ENCODE data around the gene MAML3. TPM values are rescaled to one million over a fixed set of nuclear protein-coding genes. Genes with fewer than 3 reads are reported as not detected.

MAML3 gene
- total RNA-seq, 1 experiment from 2014 or later = 0.89 TPM

- no TSS peak for BruUV-seq (replicated peaks)
- CTCF ChIA-PET = no interaction called here
- H3K4me3 Mint-ChIP-seq (ENCODE audit: unreplicated experiment) = no peak overlapping the region
- POLR2A ChIA-PET = interaction anchor here (1.8 kb wide), 1 partner anchor 44 kb away, joined by 6 read pairs; no protein-coding TSS in a partner anchor
- no peaks in the 10 kb centered on the region for H3K36me3 Mint-ChIP-seq (ENCODE audit: insufficient read depth, unreplicated experiment)
- H3K9me3 Mint-ChIP-seq (ENCODE audit: unreplicated experiment) = no peaks in the 10 kb centered on the region
- H3K4me1 Mint-ChIP-seq (ENCODE audit: insufficient read depth, unreplicated experiment) = no peaks in the 10 kb centered on the region
- TF ChIP-seq, protein P1, sequence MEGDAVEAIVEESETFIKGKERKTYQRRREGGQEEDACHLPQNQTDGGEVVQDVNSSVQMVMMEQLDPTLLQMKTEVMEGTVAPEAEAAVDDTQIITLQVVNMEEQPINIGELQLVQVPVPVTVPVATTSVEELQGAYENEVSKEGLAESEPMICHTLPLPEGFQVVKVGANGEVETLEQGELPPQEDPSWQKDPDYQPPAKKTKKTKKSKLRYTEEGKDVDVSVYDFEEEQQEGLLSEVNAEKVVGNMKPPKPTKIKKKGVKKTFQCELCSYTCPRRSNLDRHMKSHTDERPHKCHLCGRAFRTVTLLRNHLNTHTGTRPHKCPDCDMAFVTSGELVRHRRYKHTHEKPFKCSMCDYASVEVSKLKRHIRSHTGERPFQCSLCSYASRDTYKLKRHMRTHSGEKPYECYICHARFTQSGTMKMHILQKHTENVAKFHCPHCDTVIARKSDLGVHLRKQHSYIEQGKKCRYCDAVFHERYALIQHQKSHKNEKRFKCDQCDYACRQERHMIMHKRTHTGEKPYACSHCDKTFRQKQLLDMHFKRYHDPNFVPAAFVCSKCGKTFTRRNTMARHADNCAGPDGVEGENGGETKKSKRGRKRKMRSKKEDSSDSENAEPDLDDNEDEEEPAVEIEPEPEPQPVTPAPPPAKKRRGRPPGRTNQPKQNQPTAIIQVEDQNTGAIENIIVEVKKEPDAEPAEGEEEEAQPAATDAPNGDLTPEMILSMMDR (IDR thresholded peaks at IDR 0.05; ENCODE audit: unreplicated experiment) = no peak
- H3K27me3 Mint-ChIP-seq (ENCODE audit: insufficient read depth, unreplicated experiment) = no peaks in the 10 kb centered on the region
- H3K27ac Mint-ChIP-seq (ENCODE audit: low read depth, unreplicated experiment) = no peak overlapping the region
- intact Hi-C loops (cut with micrococcal nuclease) = no loop called here
- no peak for DNase-seq (ENCODE audit: unreplicated experiment)
These were observed 309.4 kb downstream of the MAML3 start for GRCh38 chr4:139844459-139845036.

GRCh38 chr4:139844057-139844456, 309.9 kb downstream of the MAML3 start:
- H3K27me3 Mint-ChIP-seq (ENCODE audit: insufficient read depth, unreplicated experiment) = no peaks in the 10 kb centered on the region
- DNase-seq (ENCODE audit: unreplicated experiment) = peak; percentile 42
- ChIA-PET POLR2A (interaction anchor here (1.8 kb wide), 1 partner anchor 44 kb away, joined by 6 read pairs; no protein-coding TSS in a partner anchor), CTCF (no interaction called here)
- BruUV-seq (replicated peaks) = no TSS peak
- no peaks in the 10 kb centered on the region for H3K36me3 Mint-ChIP-seq (ENCODE audit: insufficient read depth, unreplicated experiment)
- no peak overlapping the region for H3K4me3 Mint-ChIP-seq (ENCODE audit: unreplicated experiment)
- intact Hi-C loops (cut with micrococcal nuclease) = no loop called here
- no peaks in the 10 kb centered on the region for H3K9me3 Mint-ChIP-seq (ENCODE audit: unreplicated experiment)
- TF ChIP-seq, protein P1 (IDR thresholded peaks at IDR 0.05; ENCODE audit: unreplicated experiment) = no peak
- H3K27ac Mint-ChIP-seq (ENCODE audit: low read depth, unreplicated experiment) = no peak overlapping the region
- H3K4me1 Mint-ChIP-seq (ENCODE audit: insufficient read depth, unreplicated experiment) = no peaks in the 10 kb centered on the region

DNA sequence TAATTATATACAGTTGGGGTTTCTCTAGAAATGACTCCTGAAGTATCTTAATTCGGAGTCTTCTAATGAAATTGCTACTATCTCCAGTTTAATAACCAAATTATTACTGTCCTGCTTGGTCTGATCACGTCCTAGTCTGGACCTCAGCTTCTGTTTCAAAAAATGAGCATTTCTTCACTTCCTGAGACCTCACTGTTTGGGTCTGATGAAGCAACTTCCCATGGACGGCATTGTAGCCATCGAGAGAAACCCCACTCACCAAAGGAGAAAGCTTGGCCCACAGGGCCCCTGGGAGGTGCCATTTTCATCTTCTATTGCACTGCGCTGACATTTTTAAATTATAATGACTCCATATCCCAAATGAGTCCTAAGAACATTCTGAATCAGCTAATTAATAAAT, 310.3 kb downstream of the MAML3 start:
- Mint-ChIP-seq H3K4me1 (ENCODE audit: insufficient read depth, unreplicated experiment) (no peaks in the 10 kb centered on the region), H3K36me3 (ENCODE audit: insufficient read depth, unreplicated experiment) (no peaks in the 10 kb centered on the region), H3K27me3 (ENCODE audit: insufficient read depth, unreplicated experiment) (no peaks in the 10 kb centered on the region), H3K4me3 (ENCODE audit: unreplicated experiment) (no peak overlapping the region), H3K9me3 (ENCODE audit: unreplicated experiment) (no peaks in the 10 kb centered on the region), H3K27ac (ENCODE audit: low read depth, unreplicated experiment) (no peak overlapping the region)
- CTCF ChIA-PET = no interaction called here
- intact Hi-C loops (cut with micrococcal nuclease) = no loop called here
- POLR2A ChIA-PET = interaction anchor here (1.8 kb wide), 1 partner anchor 45 kb away, joined by 6 read pairs; no protein-coding TSS in a partner anchor
- TF ChIP-seq, protein P1 (IDR thresholded peaks at IDR 0.05; ENCODE audit: unreplicated experiment) = no peak
- no peak for DNase-seq (ENCODE audit: unreplicated experiment)
- BruUV-seq (replicated peaks) = no TSS peak

DNA sequence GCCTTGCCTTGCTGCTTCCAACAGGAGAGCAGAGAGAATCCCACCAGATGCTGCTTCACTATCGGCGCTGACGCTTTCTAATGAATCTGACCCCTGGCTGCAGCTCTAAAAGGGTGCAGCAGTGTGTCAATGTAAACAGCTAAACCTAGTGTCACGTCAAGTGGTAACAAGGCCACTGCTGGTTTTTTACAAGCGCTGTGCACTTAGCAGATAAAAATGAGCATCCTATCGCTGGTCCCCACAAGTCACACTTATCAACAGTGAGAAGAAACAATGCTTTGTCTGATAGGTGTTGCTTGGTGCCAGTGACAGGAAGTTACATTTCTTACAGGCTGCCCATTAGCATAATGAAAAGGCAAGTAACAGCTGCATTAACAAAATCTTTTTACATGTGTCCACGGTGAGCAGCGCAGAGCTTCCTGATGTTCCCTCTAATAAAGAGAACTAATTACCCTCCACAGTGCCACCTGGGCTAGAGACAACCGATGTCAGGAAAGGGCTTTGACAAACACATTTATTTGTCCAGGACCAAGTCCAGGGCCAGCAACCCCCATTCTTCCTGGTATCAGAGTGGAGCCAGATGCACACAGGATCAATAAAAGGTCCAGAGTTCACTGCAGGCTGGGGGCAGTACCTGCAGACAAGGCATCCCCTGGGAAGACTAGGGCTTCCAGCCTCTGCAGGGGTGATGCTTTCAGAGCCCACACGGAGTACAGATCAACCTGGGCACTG, 312.4 kb downstream of the MAML3 start:
- no peaks in the 10 kb centered on the region for H3K36me3 Mint-ChIP-seq (ENCODE audit: insufficient read depth, unreplicated experiment)
- BruUV-seq (replicated peaks) = no TSS peak
- no peaks in the 10 kb centered on the region for H3K27me3 Mint-ChIP-seq (ENCODE audit: insufficient read depth, unreplicated experiment)
- H3K4me1 Mint-ChIP-seq (ENCODE audit: insufficient read depth, unreplicated experiment) = no peaks in the 10 kb centered on the region
- TF ChIP-seq, protein P1 (IDR thresholded peaks at IDR 0.05; ENCODE audit: unreplicated experiment) = no peak
- DNase-seq (ENCODE audit: unreplicated experiment) = no peak
- intact Hi-C loops (cut with micrococcal nuclease) = no loop called here
- H3K27ac Mint-ChIP-seq (ENCODE audit: low read depth, unreplicated experiment) = no peak overlapping the region
- no peak overlapping the region for H3K4me3 Mint-ChIP-seq (ENCODE audit: unreplicated experiment)
- CTCF ChIA-PET = interaction anchor here (0.5 to 0.9 kb wide), 2 partner anchors 47 to 401 kb away, joined by 3 to 5 read pairs; no protein-coding TSS in a partner anchor
- POLR2A ChIA-PET = no interaction called here
- no peaks in the 10 kb centered on the region for H3K9me3 Mint-ChIP-seq (ENCODE audit: unreplicated experiment)
